ENCODE results near the gene CFAP58.
"Not testable (repeated sequence)": the region's sequence is repeated elsewhere in the genome, so short reads cannot be mapped to it uniquely, and the experiment has no call there.

The CFAP58 gene

GRCh38 chr10:104429846-104430245 is 76.2 kb downstream of the CFAP58 start:
- no peak for DNase-seq

- DNase-seq = no peak
These were observed 76.7 kb downstream of the CFAP58 start for GRCh38 chr10:104430360-104430759.

- no peak for DNase-seq
These were observed 80.0 kb downstream of the CFAP58 start for GRCh38 chr10:104433669-104434068.

- DNase-seq = no peak
These were observed 81.0 kb downstream of the CFAP58 start for GRCh38 chr10:104434601-104435000.

GRCh38 chr10:104435822-104436221 is 82.2 kb downstream of the CFAP58 start:
- no peak for DNase-seq

GRCh38 chr10:104437226-104437625 is 83.6 kb downstream of the CFAP58 start:
- DNase-seq = no peak

GRCh38 chr10:104440221-104440620 is 86.6 kb downstream of the CFAP58 start:
- no peak for DNase-seq

GRCh38 chr10:104441329-104442000 is 87.8 kb downstream of the CFAP58 start:
- no peak for DNase-seq

- no peak for DNase-seq
These were observed 91.7 kb downstream of the CFAP58 start for GRCh38 chr10:104445359-104445758.

GRCh38 chr10:104446151-104446550 is 92.5 kb downstream of the CFAP58 start:
- no peak for DNase-seq

- no peak for DNase-seq
These were observed 93.7 kb downstream of the CFAP58 start for GRCh38 chr10:104447331-104447730.

GRCh38 chr10:104447906-104448305 is 94.3 kb downstream of the CFAP58 start:
- DNase-seq = no peak

- DNase-seq = no peak
These were observed 95.8 kb downstream of the CFAP58 start for GRCh38 chr10:104449391-104449790.

- no peak for DNase-seq
These were observed 96.9 kb downstream of the CFAP58 start for GRCh38 chr10:104450490-104450889.

- DNase-seq = no peak
These were observed 97.3 kb downstream of the CFAP58 start for GRCh38 chr10:104450954-104451353.

GRCh38 chr10:104452977-104453376 is 99.3 kb downstream of the CFAP58 start:
- no peak for DNase-seq

- no peak for DNase-seq
These were observed 103.3 kb downstream of the CFAP58 start for GRCh38 chr10:104456802-104457542.

- no peak for DNase-seq
These were observed 103.9 kb downstream of the CFAP58 start for GRCh38 chr10:104457543-104457828.

- not testable (repeated sequence) for DNase-seq
These were observed 111.9 kb downstream of the CFAP58 start for GRCh38 chr10:104465575-104465974.

GRCh38 chr10:104468818-104469217 is 115.2 kb downstream of the CFAP58 start:
- not testable (repeated sequence) for DNase-seq

GRCh38 chr10:104472505-104472904 is 118.9 kb downstream of the CFAP58 start:
- DNase-seq = no peak

- DNase-seq = no peak
These were observed 119.5 kb downstream of the CFAP58 start for GRCh38 chr10:104472957-104473745.
